Peyer's patch (tissue), 4 donors: ENCODE results near the gene SIL1. TPM values are rescaled to one million over a fixed set of nuclear protein-coding genes. Genes with fewer than 3 reads are reported as not detected.

Experiments
- DNase-seq, 3 donors: peaks; one replicate each; pipeline ENCODE4 v3.0.0-alpha.2; 2017 to 2019
- H3K27ac ChIP-seq, 4 donors: fragments of 200-600 bp; sonication (generic); one replicate each; pipeline ENCODE4 v1.5.1; 2016 to 2019
- H3K27me3 ChIP-seq, 2 donors: fragments of 200-600 bp; sonication (generic); one replicate each; pipeline ENCODE4 v1.5.1; 2019
- H3K36me3 ChIP-seq, 3 donors: fragments of 200-600 bp; sonication (generic); one replicate each; pipeline ENCODE4 v1.5.1; 2016 to 2019
- H3K4me1 ChIP-seq, 4 donors: fragments of 200-600 bp; sonication (generic); one replicate each; pipeline ENCODE4 v1.5.1; 2016 to 2019
- H3K4me3 ChIP-seq, 4 donors: fragments of 200-600 bp; sonication (generic); 1 replicate in 3 of 4; 2 replicates in 1 of 4; pipeline ENCODE4 v1.5.1; 2016 to 2019; ENCODE audit warnings: mild to moderate bottlenecking in 1 of 4
- H3K9me3 ChIP-seq, 4 donors: fragments of 200-600 bp; sonication (generic); one replicate each; pipeline ENCODE4 v1.5.1; 2016 to 2019; ENCODE audit warnings: mild to moderate bottlenecking in 1 of 4
- POLR2A ChIP-seq, 2 donors: fragments of 450-650 bp; IDR thresholded peaks; one replicate each; pipeline ENCODE4 v1.5.1; 2017; ENCODE audit warnings: antibody characterized with exemption in 2 of 2, mild to moderate bottlenecking in 2 of 2, moderate library complexity in 2 of 2
- total RNA-seq, 4 donors: library from RNA; depleted of rRNA; stranded (reverse); fragments of >200 nt; gene quantifications; one replicate each; pipeline ENCODE4 v1.1.0, GENCODE V29; 2016
- TF ChIP-seq, protein P1 (sequence below), 6 experiments: fragments of 450-650 bp in 4 of 6; fragments of 200-600 bp in 2 of 6; sonication (generic) in 1 of 6; IDR thresholded peaks; one replicate each; pipeline ENCODE4 v1.5.1; 2017 to 2019; ENCODE audit warnings: antibody characterized with exemption in 6 of 6, mild to moderate bottlenecking in 3 of 6, moderate library complexity in 1 of 6

Gene SIL1
- total RNA-seq, 4 donors from 2014 or later = 23.6 to 84.2 (median 39.2) TPM

DNA sequence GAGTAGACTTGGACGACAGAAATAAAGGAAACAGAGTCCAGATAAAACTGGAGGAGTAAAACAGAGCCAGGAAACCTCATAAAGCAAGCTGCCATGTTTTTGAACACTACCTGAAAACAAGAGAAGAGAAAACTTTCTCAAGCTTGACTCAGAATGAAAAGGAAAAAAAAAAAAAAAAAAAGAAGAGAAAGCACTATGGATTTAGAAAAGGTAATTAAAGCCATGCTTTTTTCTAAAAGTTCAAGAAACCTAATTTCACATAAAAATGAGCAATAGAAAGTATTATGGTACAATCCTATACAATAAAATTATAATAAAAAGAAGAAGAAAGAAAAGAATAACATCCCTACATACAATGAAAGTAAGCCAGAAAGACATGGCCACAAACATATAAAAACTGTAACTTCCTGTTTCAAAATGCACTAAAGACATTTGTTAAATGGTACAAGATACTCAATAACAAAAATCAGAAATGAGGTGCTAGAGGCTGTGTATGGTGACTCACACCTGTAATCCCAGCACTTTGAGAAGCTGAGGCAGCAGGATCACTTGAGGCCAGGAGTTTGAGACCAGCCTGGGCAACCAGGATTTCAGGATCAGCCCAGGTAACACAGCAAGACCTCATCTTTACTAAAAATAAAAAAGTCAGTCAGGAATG lies 129.5 kb downstream of the SIL1 start:
- Histone ChIP-seq H3K27ac (no peak overlapping the region), H3K36me3 (no peaks in the 10 kb centered on the region), H3K4me1 (no peaks in the 10 kb centered on the region), H3K4me3 (no peak overlapping the region), H3K27me3 (no peaks in the 10 kb centered on the region), H3K9me3 (no peaks in the 10 kb centered on the region)
- no peak for TF ChIP-seq POLR2A (IDR thresholded peaks at IDR 0.05)
- TF ChIP-seq, protein P1, sequence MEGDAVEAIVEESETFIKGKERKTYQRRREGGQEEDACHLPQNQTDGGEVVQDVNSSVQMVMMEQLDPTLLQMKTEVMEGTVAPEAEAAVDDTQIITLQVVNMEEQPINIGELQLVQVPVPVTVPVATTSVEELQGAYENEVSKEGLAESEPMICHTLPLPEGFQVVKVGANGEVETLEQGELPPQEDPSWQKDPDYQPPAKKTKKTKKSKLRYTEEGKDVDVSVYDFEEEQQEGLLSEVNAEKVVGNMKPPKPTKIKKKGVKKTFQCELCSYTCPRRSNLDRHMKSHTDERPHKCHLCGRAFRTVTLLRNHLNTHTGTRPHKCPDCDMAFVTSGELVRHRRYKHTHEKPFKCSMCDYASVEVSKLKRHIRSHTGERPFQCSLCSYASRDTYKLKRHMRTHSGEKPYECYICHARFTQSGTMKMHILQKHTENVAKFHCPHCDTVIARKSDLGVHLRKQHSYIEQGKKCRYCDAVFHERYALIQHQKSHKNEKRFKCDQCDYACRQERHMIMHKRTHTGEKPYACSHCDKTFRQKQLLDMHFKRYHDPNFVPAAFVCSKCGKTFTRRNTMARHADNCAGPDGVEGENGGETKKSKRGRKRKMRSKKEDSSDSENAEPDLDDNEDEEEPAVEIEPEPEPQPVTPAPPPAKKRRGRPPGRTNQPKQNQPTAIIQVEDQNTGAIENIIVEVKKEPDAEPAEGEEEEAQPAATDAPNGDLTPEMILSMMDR (IDR thresholded peaks at IDR 0.05) = no peak
- no peak for DNase-seq

DNA sequence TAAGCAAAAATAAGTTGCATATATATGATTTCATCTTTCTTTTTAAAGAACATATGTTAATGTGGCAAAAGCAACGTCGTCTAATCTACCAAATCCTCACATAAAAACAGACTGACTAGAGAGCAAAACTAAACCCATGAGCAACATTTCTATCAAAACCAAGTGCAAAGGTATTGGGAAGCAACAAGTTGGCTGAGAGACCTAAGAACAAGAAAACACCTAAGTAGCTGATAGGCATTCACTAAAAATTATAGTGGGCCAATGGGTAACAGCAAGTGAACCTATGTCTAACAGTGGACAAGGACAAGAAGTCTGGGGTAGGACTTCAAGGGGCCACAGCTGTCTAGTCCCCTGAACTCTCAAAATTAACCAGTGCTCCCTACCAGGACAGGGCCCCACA lies 130.1 kb downstream of the SIL1 start:
- Histone ChIP-seq H3K9me3 (no peaks in the 10 kb centered on the region), H3K36me3 (no peaks in the 10 kb centered on the region), H3K4me1 (peaks cover 0 to 2% (median 0%) of the 10 kb centered on the region in 4 donors), H3K4me3 (no peak overlapping the region), H3K27ac (no peak overlapping the region), H3K27me3 (no peaks in the 10 kb centered on the region)
- DNase-seq = no peak
- no peak for TF ChIP-seq POLR2A (IDR thresholded peaks at IDR 0.05)
- TF ChIP-seq, protein P1 (IDR thresholded peaks at IDR 0.05) = no peak

DNA sequence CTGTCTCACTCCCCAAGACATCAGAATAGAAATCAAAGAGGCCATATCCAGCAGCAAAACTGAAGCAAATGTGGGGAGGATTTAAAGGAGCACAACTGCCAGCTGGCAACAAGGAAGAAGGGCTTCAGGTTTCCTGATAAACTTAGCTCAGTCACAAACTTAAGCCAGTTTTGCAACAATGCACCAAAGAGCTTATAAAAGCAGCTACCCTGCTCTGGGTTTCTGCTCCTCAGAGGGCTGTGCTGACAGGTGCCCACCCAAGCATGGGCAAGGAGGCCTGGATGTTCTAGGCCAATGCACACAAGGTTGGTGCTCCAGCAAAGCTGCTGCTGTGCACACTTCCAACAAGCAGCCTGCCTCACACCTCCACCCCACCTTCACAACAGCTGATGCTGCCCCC lies 132.9 kb downstream of the SIL1 start:
- TF ChIP-seq, protein P1 (IDR thresholded peaks at IDR 0.05) = no peak
- no peak for TF ChIP-seq POLR2A (IDR thresholded peaks at IDR 0.05)
- Histone ChIP-seq H3K9me3 (no peaks in the 10 kb centered on the region), H3K27me3 (no peaks in the 10 kb centered on the region), H3K4me1 (peaks cover 0 to 8% (median 0%) of the 10 kb centered on the region in 4 donors), H3K27ac (no peak overlapping the region), H3K4me3 (no peak overlapping the region), H3K36me3 (no peaks in the 10 kb centered on the region)
- DNase-seq = no peak

DNA sequence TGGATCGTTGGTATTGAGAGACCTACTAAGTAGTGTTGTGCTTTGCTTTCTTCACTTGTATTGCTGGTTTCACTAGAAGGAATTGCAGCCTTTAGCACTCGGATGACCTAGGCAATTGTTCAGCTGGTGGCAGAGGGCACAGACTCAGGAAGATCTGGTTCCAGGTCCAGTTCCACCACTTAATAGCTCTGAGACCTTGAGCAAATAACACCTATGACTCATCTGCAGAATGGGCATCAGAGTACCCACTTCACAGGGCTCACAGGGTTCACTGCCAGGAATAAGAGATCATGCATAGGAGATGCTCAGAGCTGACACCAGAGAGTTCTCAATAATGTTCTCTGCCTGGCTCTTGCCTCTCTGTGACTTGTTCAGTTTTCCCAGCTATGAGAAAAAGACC lies 133.6 kb downstream of the SIL1 start:
- H3K4me3 ChIP-seq = no peak overlapping the region
- no peaks in the 10 kb centered on the region for H3K9me3 ChIP-seq
- no peak for TF ChIP-seq POLR2A (IDR thresholded peaks at IDR 0.05)
- TF ChIP-seq, protein P1 (IDR thresholded peaks at IDR 0.05) = no peak
- no peaks in the 10 kb centered on the region for H3K27me3 ChIP-seq
- peaks cover 0 to 8% (median 0%) of the 10 kb centered on the region in 4 donors for H3K4me1 ChIP-seq
- DNase-seq = no peak
- no peaks in the 10 kb centered on the region for H3K36me3 ChIP-seq
- H3K27ac ChIP-seq = no peak overlapping the region

DNA sequence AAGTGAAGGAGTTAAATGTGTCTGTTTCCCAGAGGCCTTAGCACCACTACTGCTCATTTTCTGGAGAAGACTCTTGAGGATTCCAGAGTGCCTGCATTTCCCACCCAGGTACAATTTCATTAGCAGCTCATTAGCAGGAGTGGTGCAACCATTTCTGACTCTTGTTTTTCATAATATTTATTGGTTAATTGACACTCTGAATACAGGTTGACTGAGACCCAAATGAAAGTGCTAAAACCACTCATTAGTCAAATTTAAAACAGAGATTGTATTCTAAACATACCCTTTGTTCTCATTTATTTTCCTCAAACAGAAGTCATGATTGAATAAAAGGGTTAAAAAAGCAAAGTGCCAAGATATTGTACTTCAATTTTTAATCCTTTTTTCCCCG lies 134.5 kb downstream of the SIL1 start:
- Histone ChIP-seq H3K27me3 (no peaks in the 10 kb centered on the region), H3K36me3 (no peaks in the 10 kb centered on the region), H3K4me1 (peaks cover 0 to 8% (median 0%) of the 10 kb centered on the region in 4 donors), H3K27ac (no peak overlapping the region), H3K4me3 (no peak overlapping the region), H3K9me3 (no peaks in the 10 kb centered on the region)
- DNase-seq = no peak
- TF ChIP-seq, protein P1 (IDR thresholded peaks at IDR 0.05) = no peak
- no peak for TF ChIP-seq POLR2A (IDR thresholded peaks at IDR 0.05)
